Measurements from ENCODE around the gene EPHA1. TPM values are rescaled to one million over a fixed set of nuclear protein-coding genes. Genes with fewer than 3 reads are reported as not detected.
A peak's percentile ranks its signal among the peaks of the same experiment; 100 is the strongest.

EPHA1 gene
- polyA plus RNA-seq, 1 of the 3 experiments (the other 2 are of a cell fraction), result 0.49 TPM

DNA sequence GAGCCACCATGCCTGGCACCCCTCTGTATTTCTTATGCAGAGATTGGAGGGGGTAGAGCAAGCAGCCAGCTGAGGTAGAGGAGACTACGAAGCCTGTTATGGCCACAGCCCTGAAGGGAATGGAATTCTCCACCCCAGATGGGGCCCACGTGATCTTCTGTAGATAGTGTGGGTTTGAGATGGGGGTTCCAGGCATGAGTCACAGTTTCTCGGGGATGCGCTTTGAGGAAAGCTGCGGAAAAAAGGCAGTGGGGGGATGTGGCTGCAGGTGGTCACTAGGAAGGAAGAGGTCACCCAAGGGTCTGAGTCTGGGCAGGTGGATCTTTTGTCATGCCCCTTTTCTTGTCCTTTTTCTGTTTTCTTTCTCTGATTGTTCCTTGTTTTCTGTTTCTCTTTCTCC, 57.6 kb downstream of the EPHA1 start:
- TF ChIP-seq POLR2AphosphoS5 (IDR thresholded peaks at IDR 0.05; ENCODE audit: low read depth, low read length), result no peak
- TF ChIP-seq REST (IDR thresholded peaks at IDR 0.05; ENCODE audit: low read depth, low read length), result no peak
- TF ChIP-seq FOSL2 (IDR thresholded peaks at IDR 0.05; ENCODE audit: borderline replicate concordance, low read depth), result peak; percentile 18; the same call in 1 of the 2 replicates
- no peak for TF ChIP-seq FOXJ3 (CRISPR knock-in tag; IDR thresholded peaks at IDR 0.05)
- no peak for TF ChIP-seq EZH2phosphoT487 (IDR thresholded peaks at IDR 0.05; ENCODE audit: borderline replicate concordance, low read depth)
- no peak for TF ChIP-seq CTCF (IDR thresholded peaks at IDR 0.05)
- TF ChIP-seq, protein P1, sequence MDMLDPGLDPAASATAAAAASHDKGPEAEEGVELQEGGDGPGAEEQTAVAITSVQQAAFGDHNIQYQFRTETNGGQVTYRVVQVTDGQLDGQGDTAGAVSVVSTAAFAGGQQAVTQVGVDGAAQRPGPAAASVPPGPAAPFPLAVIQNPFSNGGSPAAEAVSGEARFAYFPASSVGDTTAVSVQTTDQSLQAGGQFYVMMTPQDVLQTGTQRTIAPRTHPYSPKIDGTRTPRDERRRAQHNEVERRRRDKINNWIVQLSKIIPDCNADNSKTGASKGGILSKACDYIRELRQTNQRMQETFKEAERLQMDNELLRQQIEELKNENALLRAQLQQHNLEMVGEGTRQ (IDR thresholded peaks at IDR 0.05; ENCODE audit: borderline replicate concordance, low read depth, low read length), result no peak
- TF ChIP-seq, protein P2, sequence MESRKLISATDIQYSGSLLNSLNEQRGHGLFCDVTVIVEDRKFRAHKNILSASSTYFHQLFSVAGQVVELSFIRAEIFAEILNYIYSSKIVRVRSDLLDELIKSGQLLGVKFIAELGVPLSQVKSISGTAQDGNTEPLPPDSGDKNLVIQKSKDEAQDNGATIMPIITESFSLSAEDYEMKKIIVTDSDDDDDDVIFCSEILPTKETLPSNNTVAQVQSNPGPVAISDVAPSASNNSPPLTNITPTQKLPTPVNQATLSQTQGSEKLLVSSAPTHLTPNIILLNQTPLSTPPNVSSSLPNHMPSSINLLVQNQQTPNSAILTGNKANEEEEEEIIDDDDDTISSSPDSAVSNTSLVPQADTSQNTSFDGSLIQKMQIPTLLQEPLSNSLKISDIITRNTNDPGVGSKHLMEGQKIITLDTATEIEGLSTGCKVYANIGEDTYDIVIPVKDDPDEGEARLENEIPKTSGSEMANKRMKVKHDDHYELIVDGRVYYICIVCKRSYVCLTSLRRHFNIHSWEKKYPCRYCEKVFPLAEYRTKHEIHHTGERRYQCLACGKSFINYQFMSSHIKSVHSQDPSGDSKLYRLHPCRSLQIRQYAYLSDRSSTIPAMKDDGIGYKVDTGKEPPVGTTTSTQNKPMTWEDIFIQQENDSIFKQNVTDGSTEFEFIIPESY (IDR thresholded peaks at IDR 0.05; ENCODE audit: borderline replicate concordance, low read depth), result no peak
- TF ChIP-seq RCOR1 (IDR thresholded peaks at IDR 0.05; ENCODE audit: low read length), result no peak
- peak; percentile 24; the same call in 1 of the 2 replicates for TF ChIP-seq TCF12 (IDR thresholded peaks at IDR 0.05)
- no peak for TF ChIP-seq CHD2 (IDR thresholded peaks at IDR 0.05; ENCODE audit: low read length, partially characterized antibody)
- TF ChIP-seq, protein P3, sequence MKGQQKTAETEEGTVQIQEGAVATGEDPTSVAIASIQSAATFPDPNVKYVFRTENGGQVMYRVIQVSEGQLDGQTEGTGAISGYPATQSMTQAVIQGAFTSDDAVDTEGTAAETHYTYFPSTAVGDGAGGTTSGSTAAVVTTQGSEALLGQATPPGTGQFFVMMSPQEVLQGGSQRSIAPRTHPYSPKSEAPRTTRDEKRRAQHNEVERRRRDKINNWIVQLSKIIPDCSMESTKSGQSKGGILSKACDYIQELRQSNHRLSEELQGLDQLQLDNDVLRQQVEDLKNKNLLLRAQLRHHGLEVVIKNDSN (IDR thresholded peaks at IDR 0.05; ENCODE audit: borderline replicate concordance, low read depth), result peak; percentile 69; the same call in 1 of the 2 replicates
- peak; percentile 45; the same call in 1 of the 2 replicates for TF ChIP-seq MAX (IDR thresholded peaks at IDR 0.05; ENCODE audit: low read depth)
- Histone ChIP-seq H3K4me2 (no peak overlapping the region), H2AFZ (ENCODE audit: low read depth) (no peak overlapping the region), H3K9ac (no peak overlapping the region), H3K79me2 (ENCODE audit: insufficient read depth) (no peaks in the 10 kb centered on the region), H3K4me3 (ENCODE audit: low read depth in 2 of 2, low read length in 1 of 2) (no peak overlapping the region), H3K36me3 (replicated peaks in 1 of 2; ENCODE audit: control insufficient read depth in 1 of 2, insufficient read depth in 2 of 2, low read length in 1 of 2) (peaks cover 0 to 2% of the 10 kb centered on the region in 2 experiments), H3K27me3 (ENCODE audit: insufficient read depth) (no peaks in the 10 kb centered on the region), H3K9me3 (no peaks in the 10 kb centered on the region), H3F3A (replicated peaks; ENCODE audit: insufficient read depth) (no peaks in the 10 kb centered on the region), H4K20me1 (ENCODE audit: insufficient read depth) (no peaks in the 10 kb centered on the region), H3K9me2 (no peaks in the 10 kb centered on the region), H3K27ac (ENCODE audit: low read depth in 2 of 2, low read length in 1 of 2) (no peak overlapping the region), H3K4me1 (ENCODE audit: control insufficient read depth in 1 of 2, insufficient read depth in 2 of 2, low read depth in 1 of 2, low read length in 1 of 2) (no peaks in the 10 kb centered on the region)
- DNase-seq, result no peak
- ChIA-PET POLR2A (no interaction called here), CTCF (interaction anchor here (0.6 to 2.1 kb wide), 3 partner anchors 21 to 70 kb away, joined by 3 to 7 read pairs (median 3); no protein-coding TSS in a partner anchor)
- 46% methylated on average over 5 of the region's 5 CpGs for WGBS (ENCODE audit: low lambda C conversion rate)
